Measurements from ENCODE around the gene MSI2. TPM values are rescaled to one million over a fixed set of nuclear protein-coding genes. Genes with fewer than 3 reads are reported as not detected.

Gene MSI2
- total and polyA plus RNA-seq, 2 experiments from 2014 or later: 18.9 to 41.8 TPM

- peaks cover 40% of the 10 kb centered on the region for H3K4me1 ChIP-seq (ENCODE audit: insufficient read depth)
These were observed 406.5 kb downstream of the MSI2 start for GRCh38 chr17:57662644-57663308.

More at GRCh38 chr17:57662644-57663308, 406.5 kb downstream of the MSI2 start:
- H3K4me1 Mint-ChIP-seq: peaks cover 58% of the 10 kb centered on the region
- Histone ChIP-seq H3K27me3 (ENCODE audit: insufficient read depth) (no peaks in the 10 kb centered on the region), H2AFZ (no peak overlapping the region), H3K27ac (ENCODE audit: low read depth) (peak overlapping the region; percentile 62; the same call in 1 of the 2 replicates), H4K20me1 (replicated peaks; ENCODE audit: insufficient read depth) (0 out of 2 replicates have a peak, but pooled peaks cover 3% of the 10 kb centered on the region), H3F3A (replicated peaks; ENCODE audit: low read depth) (peaks cover 5% of the 10 kb centered on the region; the same call in 1 of the 2 replicates), H3K4me2 (peak overlapping the region; percentile 79), H3K36me3 (ENCODE audit: insufficient read depth) (no peaks in the 10 kb centered on the region), H3K4me3 (peak overlapping the region; percentile 61), H3K79me2 (replicated peaks; ENCODE audit: insufficient read depth) (no peaks in the 10 kb centered on the region), H3K9me2 (ENCODE audit: insufficient read depth) (no peaks in the 10 kb centered on the region)
- H3K27me3 Mint-ChIP-seq (ENCODE audit: insufficient read depth, low read depth, poor library complexity): peaks cover 9% of the 10 kb centered on the region
- H3K4me3 Mint-ChIP-seq: peak overlapping the region; percentile 81
- H3K27ac Mint-ChIP-seq: peak overlapping the region; percentile 97
- H3K9me3 Mint-ChIP-seq: no peaks in the 10 kb centered on the region
- ATAC-seq (peak; percentile 94), DNase-seq (ENCODE audit: low spot score) (peak; percentile 97)
- no peak for TF ChIP-seq ETS1 (IDR thresholded peaks at IDR 0.05)
- no peak for TF ChIP-seq ZNF114 (CRISPR knock-in tag; IDR thresholded peaks at IDR 0.05)
- no peak for TF ChIP-seq EZH2 (IDR thresholded peaks at IDR 0.05; ENCODE audit: low read depth, unreplicated experiment)
- TF ChIP-seq STAT1 (IDR thresholded peaks at IDR 0.05; ENCODE audit: unreplicated experiment): no peak
- TF ChIP-seq JUNB (IDR thresholded peaks at IDR 0.05; ENCODE audit: unreplicated experiment): no peak
- no peak for TF ChIP-seq EZH2phosphoT487 (IDR thresholded peaks at IDR 0.05; ENCODE audit: unreplicated experiment)
- TF ChIP-seq, protein P1, sequence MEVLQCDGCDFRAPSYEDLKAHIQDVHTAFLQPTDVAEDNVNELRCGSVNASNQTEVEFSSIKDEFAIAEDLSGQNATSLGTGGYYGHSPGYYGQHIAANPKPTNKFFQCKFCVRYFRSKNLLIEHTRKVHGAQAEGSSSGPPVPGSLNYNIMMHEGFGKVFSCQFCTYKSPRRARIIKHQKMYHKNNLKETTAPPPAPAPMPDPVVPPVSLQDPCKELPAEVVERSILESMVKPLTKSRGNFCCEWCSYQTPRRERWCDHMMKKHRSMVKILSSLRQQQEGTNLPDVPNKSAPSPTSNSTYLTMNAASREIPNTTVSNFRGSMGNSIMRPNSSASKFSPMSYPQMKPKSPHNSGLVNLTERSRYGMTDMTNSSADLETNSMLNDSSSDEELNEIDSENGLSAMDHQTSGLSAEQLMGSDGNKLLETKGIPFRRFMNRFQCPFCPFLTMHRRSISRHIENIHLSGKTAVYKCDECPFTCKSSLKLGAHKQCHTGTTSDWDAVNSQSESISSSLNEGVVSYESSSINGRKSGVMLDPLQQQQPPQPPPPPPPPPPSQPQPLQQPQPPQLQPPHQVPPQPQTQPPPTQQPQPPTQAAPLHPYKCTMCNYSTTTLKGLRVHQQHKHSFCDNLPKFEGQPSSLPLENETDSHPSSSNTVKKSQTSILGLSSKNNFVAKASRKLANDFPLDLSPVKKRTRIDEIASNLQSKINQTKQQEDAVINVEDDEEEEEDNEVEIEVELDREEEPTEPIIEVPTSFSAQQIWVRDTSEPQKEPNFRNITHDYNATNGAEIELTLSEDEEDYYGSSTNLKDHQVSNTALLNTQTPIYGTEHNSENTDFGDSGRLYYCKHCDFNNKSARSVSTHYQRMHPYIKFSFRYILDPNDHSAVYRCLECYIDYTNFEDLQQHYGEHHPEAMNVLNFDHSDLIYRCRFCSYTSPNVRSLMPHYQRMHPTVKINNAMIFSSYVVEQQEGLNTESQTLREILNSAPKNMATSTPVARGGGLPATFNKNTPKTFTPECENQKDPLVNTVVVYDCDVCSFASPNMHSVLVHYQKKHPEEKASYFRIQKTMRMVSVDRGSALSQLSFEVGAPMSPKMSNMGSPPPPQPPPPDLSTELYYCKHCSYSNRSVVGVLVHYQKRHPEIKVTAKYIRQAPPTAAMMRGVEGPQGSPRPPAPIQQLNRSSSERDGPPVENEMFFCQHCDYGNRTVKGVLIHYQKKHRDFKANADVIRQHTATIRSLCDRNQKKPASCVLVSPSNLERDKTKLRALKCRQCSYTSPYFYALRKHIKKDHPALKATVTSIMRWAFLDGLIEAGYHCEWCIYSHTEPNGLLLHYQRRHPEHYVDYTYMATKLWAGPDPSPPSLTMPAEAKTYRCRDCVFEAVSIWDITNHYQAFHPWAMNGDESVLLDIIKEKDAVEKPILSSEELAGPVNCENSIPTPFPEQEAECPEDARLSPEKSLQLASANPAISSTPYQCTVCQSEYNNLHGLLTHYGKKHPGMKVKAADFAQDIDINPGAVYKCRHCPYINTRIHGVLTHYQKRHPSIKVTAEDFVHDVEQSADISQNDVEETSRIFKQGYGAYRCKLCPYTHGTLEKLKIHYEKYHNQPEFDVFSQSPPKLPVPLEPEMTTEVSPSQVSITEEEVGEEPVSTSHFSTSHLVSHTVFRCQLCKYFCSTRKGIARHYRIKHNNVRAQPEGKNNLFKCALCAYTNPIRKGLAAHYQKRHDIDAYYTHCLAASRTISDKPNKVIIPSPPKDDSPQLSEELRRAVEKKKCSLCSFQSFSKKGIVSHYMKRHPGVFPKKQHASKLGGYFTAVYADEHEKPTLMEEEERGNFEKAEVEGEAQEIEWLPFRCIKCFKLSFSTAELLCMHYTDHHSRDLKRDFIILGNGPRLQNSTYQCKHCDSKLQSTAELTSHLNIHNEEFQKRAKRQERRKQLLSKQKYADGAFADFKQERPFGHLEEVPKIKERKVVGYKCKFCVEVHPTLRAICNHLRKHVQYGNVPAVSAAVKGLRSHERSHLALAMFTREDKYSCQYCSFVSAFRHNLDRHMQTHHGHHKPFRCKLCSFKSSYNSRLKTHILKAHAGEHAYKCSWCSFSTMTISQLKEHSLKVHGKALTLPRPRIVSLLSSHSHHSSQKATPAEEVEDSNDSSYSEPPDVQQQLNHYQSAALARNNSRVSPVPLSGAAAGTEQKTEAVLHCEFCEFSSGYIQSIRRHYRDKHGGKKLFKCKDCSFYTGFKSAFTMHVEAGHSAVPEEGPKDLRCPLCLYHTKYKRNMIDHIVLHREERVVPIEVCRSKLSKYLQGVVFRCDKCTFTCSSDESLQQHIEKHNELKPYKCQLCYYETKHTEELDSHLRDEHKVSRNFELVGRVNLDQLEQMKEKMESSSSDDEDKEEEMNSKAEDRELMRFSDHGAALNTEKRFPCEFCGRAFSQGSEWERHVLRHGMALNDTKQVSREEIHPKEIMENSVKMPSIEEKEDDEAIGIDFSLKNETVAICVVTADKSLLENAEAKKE (CRISPR knock-in tag; IDR thresholded peaks at IDR 0.05): no peak
- TF ChIP-seq, protein P2, sequence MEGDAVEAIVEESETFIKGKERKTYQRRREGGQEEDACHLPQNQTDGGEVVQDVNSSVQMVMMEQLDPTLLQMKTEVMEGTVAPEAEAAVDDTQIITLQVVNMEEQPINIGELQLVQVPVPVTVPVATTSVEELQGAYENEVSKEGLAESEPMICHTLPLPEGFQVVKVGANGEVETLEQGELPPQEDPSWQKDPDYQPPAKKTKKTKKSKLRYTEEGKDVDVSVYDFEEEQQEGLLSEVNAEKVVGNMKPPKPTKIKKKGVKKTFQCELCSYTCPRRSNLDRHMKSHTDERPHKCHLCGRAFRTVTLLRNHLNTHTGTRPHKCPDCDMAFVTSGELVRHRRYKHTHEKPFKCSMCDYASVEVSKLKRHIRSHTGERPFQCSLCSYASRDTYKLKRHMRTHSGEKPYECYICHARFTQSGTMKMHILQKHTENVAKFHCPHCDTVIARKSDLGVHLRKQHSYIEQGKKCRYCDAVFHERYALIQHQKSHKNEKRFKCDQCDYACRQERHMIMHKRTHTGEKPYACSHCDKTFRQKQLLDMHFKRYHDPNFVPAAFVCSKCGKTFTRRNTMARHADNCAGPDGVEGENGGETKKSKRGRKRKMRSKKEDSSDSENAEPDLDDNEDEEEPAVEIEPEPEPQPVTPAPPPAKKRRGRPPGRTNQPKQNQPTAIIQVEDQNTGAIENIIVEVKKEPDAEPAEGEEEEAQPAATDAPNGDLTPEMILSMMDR (conservative IDR thresholded peaks at IDR 0.05; ENCODE audit: low read depth in 2 of 2): no peak
- no peak for TF ChIP-seq NANOG (IDR thresholded peaks at IDR 0.05; ENCODE audit: borderline replicate concordance)
- no peak for TF ChIP-seq ZNF331 (CRISPR knock-in tag; IDR thresholded peaks at IDR 0.05; ENCODE audit: low read depth)
- TF ChIP-seq, protein P3, sequence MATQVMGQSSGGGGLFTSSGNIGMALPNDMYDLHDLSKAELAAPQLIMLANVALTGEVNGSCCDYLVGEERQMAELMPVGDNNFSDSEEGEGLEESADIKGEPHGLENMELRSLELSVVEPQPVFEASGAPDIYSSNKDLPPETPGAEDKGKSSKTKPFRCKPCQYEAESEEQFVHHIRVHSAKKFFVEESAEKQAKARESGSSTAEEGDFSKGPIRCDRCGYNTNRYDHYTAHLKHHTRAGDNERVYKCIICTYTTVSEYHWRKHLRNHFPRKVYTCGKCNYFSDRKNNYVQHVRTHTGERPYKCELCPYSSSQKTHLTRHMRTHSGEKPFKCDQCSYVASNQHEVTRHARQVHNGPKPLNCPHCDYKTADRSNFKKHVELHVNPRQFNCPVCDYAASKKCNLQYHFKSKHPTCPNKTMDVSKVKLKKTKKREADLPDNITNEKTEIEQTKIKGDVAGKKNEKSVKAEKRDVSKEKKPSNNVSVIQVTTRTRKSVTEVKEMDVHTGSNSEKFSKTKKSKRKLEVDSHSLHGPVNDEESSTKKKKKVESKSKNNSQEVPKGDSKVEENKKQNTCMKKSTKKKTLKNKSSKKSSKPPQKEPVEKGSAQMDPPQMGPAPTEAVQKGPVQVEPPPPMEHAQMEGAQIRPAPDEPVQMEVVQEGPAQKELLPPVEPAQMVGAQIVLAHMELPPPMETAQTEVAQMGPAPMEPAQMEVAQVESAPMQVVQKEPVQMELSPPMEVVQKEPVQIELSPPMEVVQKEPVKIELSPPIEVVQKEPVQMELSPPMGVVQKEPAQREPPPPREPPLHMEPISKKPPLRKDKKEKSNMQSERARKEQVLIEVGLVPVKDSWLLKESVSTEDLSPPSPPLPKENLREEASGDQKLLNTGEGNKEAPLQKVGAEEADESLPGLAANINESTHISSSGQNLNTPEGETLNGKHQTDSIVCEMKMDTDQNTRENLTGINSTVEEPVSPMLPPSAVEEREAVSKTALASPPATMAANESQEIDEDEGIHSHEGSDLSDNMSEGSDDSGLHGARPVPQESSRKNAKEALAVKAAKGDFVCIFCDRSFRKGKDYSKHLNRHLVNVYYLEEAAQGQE (IDR thresholded peaks at IDR 0.05; ENCODE audit: unreplicated experiment): no peak
- TF ChIP-seq CREB1 (CRISPR knock-in tag; IDR thresholded peaks at IDR 0.05; ENCODE audit: low read depth): no peak
- no peak for TF ChIP-seq POLR2AphosphoS5 (IDR thresholded peaks at IDR 0.05; ENCODE audit: low read depth)
- peaks cover 5% of the 10 kb centered on the region; the same call in 2 of the 3 replicates for H3K36me3 Mint-ChIP-seq (ENCODE audit: low read depth)

Measured in GM23338 (cell line).